ELF-1 (cell line): Measurements from ENCODE around the gene DHRS11.

Experiments
- DNase-seq: peaks from one replicate; pipeline ENCODE4 v3.0.0-alpha.2; 2016; ENCODE audit warnings: low read depth, low spot score

DHRS11 gene

GRCh38 chr17:36591434-36592315, at the start of gene DHRS11:
DHRS11 (plus strand) TSS chr17:36591879; CDS start chr17:36592010, 131 bp downstream.
- peak; percentile 76 for DNase-seq

- no peak for DNase-seq
Measured at GRCh38 chr17:36542755-36543154, 48.9 kb upstream of the DHRS11 start.

GRCh38 chr17:36544044-36544306, 47.7 kb upstream of the DHRS11 start:
- peak; percentile 70 for DNase-seq

GRCh38 chr17:36544307-36545076, 47.2 kb upstream of the DHRS11 start, which contains the start of gene GGNBP2:
GGNBP2 (plus strand) TSS chr17:36544919; CDS start chr17:36545725, 806 bp downstream.
- peak; percentile 87 for DNase-seq

- no peak for DNase-seq
Measured at GRCh38 chr17:36545077-36545464, 46.6 kb upstream of the DHRS11 start.

GRCh38 chr17:36545465-36546417, 45.9 kb upstream of the DHRS11 start:
- peak; percentile 98 for DNase-seq

GRCh38 chr17:36546418-36547093, 45.1 kb upstream of the DHRS11 start:
- no peak for DNase-seq

- no peak for DNase-seq
Measured at GRCh38 chr17:36547776-36548175, 43.9 kb upstream of the DHRS11 start.

- DNase-seq, result no peak
Measured at GRCh38 chr17:36550491-36551417, 40.9 kb upstream of the DHRS11 start.

- no peak for DNase-seq
Measured at GRCh38 chr17:36553459-36553858, 38.2 kb upstream of the DHRS11 start.

- no peak for DNase-seq
Measured at GRCh38 chr17:36566081-36566480, 25.6 kb upstream of the DHRS11 start.

- DNase-seq, result no peak
Measured at GRCh38 chr17:36575028-36575427, 16.7 kb upstream of the DHRS11 start.

GRCh38 chr17:36576793-36577192, 14.9 kb upstream of the DHRS11 start:
- no peak for DNase-seq

GRCh38 chr17:36578671-36579070, 13.0 kb upstream of the DHRS11 start:
- DNase-seq, result no peak

- no peak for DNase-seq
Measured at GRCh38 chr17:36583787-36584186, 7.9 kb upstream of the DHRS11 start.

GRCh38 chr17:36586138-36586537, 5.5 kb upstream of the DHRS11 start:
- no peak for DNase-seq

- no peak for DNase-seq
Measured at GRCh38 chr17:36590082-36590481, 1.6 kb upstream of the DHRS11 start.

GRCh38 chr17:36592316-36592715, 637 bp downstream of the DHRS11 start:
- no peak for DNase-seq

- no peak for DNase-seq
Measured at GRCh38 chr17:36592716-36593321, 1.1 kb downstream of the DHRS11 start.
